H1 (cell line): ENCODE results near the gene IL17RA. TPM values are rescaled to one million over a fixed set of nuclear protein-coding genes. Genes with fewer than 3 reads are reported as not detected.
A peak's percentile ranks its signal among the peaks of the same experiment; 100 is the strongest.

Experiments
- CTCF ChIA-PET: fragments of 300-600 bp; sonication (Branson Sonifier 250); formaldehyde crosslinking; loops from one replicate; lab custom pipeline; 2021; ENCODE audit not compliant: partially characterized antibody; lab: Charles Lee
- POLR2A ChIA-PET: fragments of 300-600 bp; sonication (Branson Sonifier 250); formaldehyde crosslinking; loops from one replicate; lab custom pipeline; 2021; ENCODE audit warnings: inconsistent platforms; ENCODE audit not compliant: partially characterized antibody; lab: Charles Lee
- DNase-seq, 2 experiments: peaks; one replicate each; pipeline versions ENCODE4 v3.0.0 to v3.0.0-alpha.2; 2010 to 2022; ENCODE audit warnings: low spot score in 2 of 2, low read depth in 1 of 2, mixed read lengths in 1 of 2
- FAIRE-seq: peaks from 2 replicates; lab custom pipeline; 2011; peaks lifted over from hg19 to GRCh38; lab: Jason Lieb, UNC
- H2AFZ ChIP-seq: 2 replicates; pipeline ENCODE4 v1.8.1; 2012; ENCODE audit warnings: low read length, inconsistent platforms
- H2AK5ac ChIP-seq: 2 replicates; pipeline ENCODE4 v1.6.1; 2013; ENCODE audit warnings: low read depth, low read length
- H2BK120ac ChIP-seq: replicated peaks from 2 replicates; pipeline ENCODE3; 2013; ENCODE audit warnings: low read depth, low read length, inconsistent platforms
- H2BK12ac ChIP-seq: 2 replicates; pipeline ENCODE4 v1.6.1; 2013; ENCODE audit warnings: low read depth, low read length
- H2BK15ac ChIP-seq: 2 replicates; pipeline ENCODE4 v1.6.1; 2013; ENCODE audit warnings: low read length
- H2BK20ac ChIP-seq: 2 replicates; pipeline ENCODE4 v1.6.1; 2013; ENCODE audit warnings: low read length
- H2BK5ac ChIP-seq: 2 replicates; pipeline ENCODE4 v1.6.1; 2013; ENCODE audit warnings: low read depth, low read length
- H3K14ac ChIP-seq: 2 replicates; pipeline ENCODE4 v1.6.1; 2013; ENCODE audit warnings: inconsistent platforms; ENCODE audit not compliant: insufficient read length
- H3K18ac ChIP-seq: 2 replicates; pipeline ENCODE4 v1.6.1; 2013; ENCODE audit warnings: low read length; ENCODE audit errors: extremely low read depth
- H3K23ac ChIP-seq: 2 replicates; pipeline ENCODE4 v1.6.1; 2013; ENCODE audit warnings: inconsistent platforms; ENCODE audit not compliant: insufficient read length
- H3K23me2 ChIP-seq: 2 replicates; pipeline ENCODE4 v1.6.1; 2013; ENCODE audit warnings: low read depth, low read length
- H3K27ac ChIP-seq: 2 replicates; pipeline ENCODE4 v1.6.1; 2011; ENCODE audit warnings: low read depth, low read length, inconsistent platforms
- H3K27me3 ChIP-seq, 4 experiments: replicated peaks in 1 of 4; 1 replicate in 1 of 4; 2 replicates in 3 of 4; pipeline versions ENCODE4 v1.6.1 to v1.8.1; 2011 to 2013; ENCODE audit warnings: low read length in 3 of 4, mild to moderate bottlenecking in 3 of 4, inconsistent platforms in 2 of 4, mixed read lengths in 2 of 4, moderate library complexity in 1 of 4; ENCODE audit not compliant: control insufficient read depth in 3 of 4, insufficient read depth in 3 of 4; ENCODE audit errors: extremely low read depth in 1 of 4
- H3K36me3 ChIP-seq, 4 experiments: 2 replicates each; pipeline versions ENCODE4 v1.6.1 to v1.8.1; 2011 to 2013; ENCODE audit warnings: mild to moderate bottlenecking in 4 of 4, low read length in 3 of 4, moderate library complexity in 2 of 4, control low read depth in 1 of 4, inconsistent platforms in 1 of 4; ENCODE audit not compliant: insufficient read depth in 4 of 4, control insufficient read depth in 2 of 4
- H3K4ac ChIP-seq: replicated peaks from 2 replicates; pipeline ENCODE3; 2013; ENCODE audit warnings: low read length, low read depth, mixed read lengths, inconsistent platforms; ENCODE audit not compliant: insufficient read length
- H3K4me1 ChIP-seq, 4 experiments: replicated peaks in 1 of 4; 1 replicate in 1 of 4; 2 replicates in 3 of 4; pipeline versions ENCODE4 v1.6.1 to v1.8.1; 2011 to 2013; ENCODE audit warnings: low read length in 3 of 4, inconsistent platforms in 2 of 4, mixed read lengths in 1 of 4; ENCODE audit not compliant: insufficient read depth in 4 of 4, control insufficient read depth in 3 of 4
- H3K4me2 ChIP-seq, 2 experiments: 2 replicates each; pipeline versions ENCODE4 v1.6.1 to v1.8.1; 2011 to 2013; ENCODE audit warnings: low read depth in 2 of 2, low read length in 2 of 2, control low read depth in 1 of 2, inconsistent platforms in 1 of 2, mild to moderate bottlenecking in 1 of 2; ENCODE audit not compliant: insufficient read depth in 1 of 2
- H3K4me3 ChIP-seq, 4 experiments: fragments of 200-600, 300-600 bp in 1 of 4; sonication (generic), shearing (Covaris generic), sonication (Bioruptor Twin) in 1 of 4; 2 replicates each; pipeline versions ENCODE4 v1.5.1 to v1.8.1; 2011 to 2016; ENCODE audit warnings: low read length in 4 of 4, low read depth in 3 of 4, control low read depth in 2 of 4, inconsistent platforms in 2 of 4, mild to moderate bottlenecking in 2 of 4, mixed read lengths in 1 of 4, moderate library complexity in 1 of 4; ENCODE audit not compliant: insufficient read depth in 2 of 4; ENCODE audit errors: extremely low read depth in 1 of 4
- H3K56ac ChIP-seq: replicated peaks from 2 replicates; pipeline ENCODE3; 2013; ENCODE audit warnings: low read depth, mild to moderate bottlenecking, mixed read lengths, low read length, inconsistent platforms; ENCODE audit not compliant: insufficient read length
- H3K79me1 ChIP-seq: 2 replicates; pipeline ENCODE4 v1.6.1; 2013; ENCODE audit warnings: low read depth, low read length, control low read depth
- H3K79me2 ChIP-seq, 2 experiments: 2 replicates each; pipeline versions ENCODE4 v1.6.1 to v1.8.1; 2012 to 2013; ENCODE audit warnings: low read length in 2 of 2, mild to moderate bottlenecking in 2 of 2, inconsistent platforms in 1 of 2; ENCODE audit not compliant: insufficient read depth in 2 of 2, control insufficient read depth in 1 of 2
- H3K9ac ChIP-seq, 4 experiments: replicated peaks in 1 of 4; 1 replicate in 1 of 4; 2 replicates in 3 of 4; pipeline versions ENCODE4 v1.6.1 to v1.8.1; 2011 to 2013; ENCODE audit warnings: low read depth in 3 of 4, low read length in 3 of 4, control low read depth in 2 of 4, mild to moderate bottlenecking in 2 of 4, moderate library complexity in 2 of 4, inconsistent platforms in 1 of 4; ENCODE audit errors: extremely low read depth in 1 of 4
- H3K9me3 ChIP-seq, 2 experiments: 2 replicates each; pipeline versions ENCODE4 v1.6.1 to v1.8.1; 2012 to 2013; ENCODE audit warnings: mild to moderate bottlenecking in 2 of 2, moderate library complexity in 2 of 2, control low read depth in 1 of 2, inconsistent platforms in 1 of 2, low read depth in 1 of 2, low read length in 1 of 2, mixed read lengths in 1 of 2; ENCODE audit not compliant: insufficient read depth in 2 of 2
- H4K20me1 ChIP-seq, 2 experiments: replicated peaks in 1 of 2; 2 replicates each; pipeline versions ENCODE3 to v1.8.1; 2011 to 2013; ENCODE audit warnings: inconsistent platforms in 2 of 2, low read length in 2 of 2, mild to moderate bottlenecking in 1 of 2; ENCODE audit not compliant: insufficient read depth in 2 of 2, control insufficient read depth in 1 of 2
- H4K5ac ChIP-seq: 2 replicates; pipeline ENCODE4 v1.6.1; 2013; ENCODE audit warnings: low read length, low read depth, mixed read lengths, inconsistent platforms; ENCODE audit not compliant: insufficient read length
- H4K8ac ChIP-seq: 2 replicates; pipeline ENCODE4 v1.8.0; 2013; ENCODE audit warnings: mild to moderate bottlenecking, moderate library complexity, low read length, inconsistent platforms; ENCODE audit not compliant: insufficient read depth; ENCODE audit errors: extremely low read depth
- H4K91ac ChIP-seq: replicated peaks from 2 replicates; pipeline ENCODE3; 2013; ENCODE audit warnings: low read length, mixed read lengths, inconsistent platforms; ENCODE audit not compliant: insufficient read length
- ATF2 ChIP-seq: IDR thresholded peaks from 2 replicates; pipeline ENCODE4 v1.6.1; 2012; ENCODE audit warnings: low read length, inconsistent platforms
- CHD1 ChIP-seq: IDR thresholded peaks from 2 replicates; pipeline ENCODE4 v1.6.1; 2012; ENCODE audit warnings: low read depth, low read length, improper control_type of control experiment
- E2F6 ChIP-seq: IDR thresholded peaks from 2 replicates; pipeline ENCODE4 v1.6.1; 2012; ENCODE audit warnings: inconsistent platforms
- MAX ChIP-seq: IDR thresholded peaks from 2 replicates; pipeline ENCODE4 v1.6.1; 2012; ENCODE audit warnings: inconsistent platforms
- RAD21 ChIP-seq, 2 experiments: IDR thresholded peaks in 1 of 2; conservative IDR thresholded peaks in 1 of 2; 2 replicates each; pipeline ENCODE4 v1.6.1; 2011; ENCODE audit warnings: low read depth in 2 of 2, low read length in 2 of 2, improper control_type of control experiment in 1 of 2, inconsistent platforms in 1 of 2, mild to moderate bottlenecking in 1 of 2, moderate library complexity in 1 of 2
- RNF2 ChIP-seq: fragments of 200-900, 300-1000 bp; sonication (generic); IDR thresholded peaks from 2 replicates; pipeline ENCODE4 v1.7.1; 2016; ENCODE audit warnings: borderline replicate concordance, low read depth, mild to moderate bottlenecking, antibody characterized with exemption, low read length; ENCODE audit not compliant: poor library complexity, severe bottlenecking; ENCODE audit errors: missing control alignments
- SP4 ChIP-seq: IDR thresholded peaks from 2 replicates; pipeline ENCODE4 v1.6.1; 2012; ENCODE audit warnings: low read length, inconsistent platforms
- WGBS, 2 experiments: shearing (Covaris generic) in 1 of 2; methylation state at CpG; one replicate each; pipeline versions ENCODE4 v1.1.6 to v1.1.7; 2013 to 2015; ENCODE audit warnings: low lambda C conversion rate in 2 of 2, mixed read lengths in 2 of 2, inconsistent platforms in 1 of 2, low coverage in 1 of 2, missing lambda C conversion rate in 1 of 2; ENCODE audit not compliant: insufficient replicate concordance in 2 of 2, insufficient coverage in 1 of 2, insufficient read length in 1 of 2; ENCODE audit errors: extremely low coverage in 1 of 2, missing lambda C conversion rate in 1 of 2; 5-methylcytosine and 5-hydroxymethylcytosine counted together
- polyA plus RNA-seq, 7 experiments: library from polyadenylated mRNA; depleted of rRNA in 3 of 7; stranded (reverse) in 5 of 7; unstranded in 2 of 7; fragments of >200 nt in 5 of 7; fragments of 200-250 nt in 2 of 7; gene quantifications; 1 replicate in 5 of 7; 2 replicates in 1 of 7; 4 replicates in 1 of 7; pipeline versions ENCODE4 v1.2.1 to v1.2.3, GENCODE V29; 2011 to 2013; ENCODE audit warnings: missing spikeins in 2 of 7, mixed read lengths in 2 of 7
- total RNA-seq: library from RNA; stranded (reverse); fragmentation: NEBNext Ultra II Directional; extraction: Animal tissue kit (Norgen Biotek cat#: 25700); gene quantifications from 2 replicates; pipeline ENCODE4 v1.2.1, GENCODE V29; 2021

Gene IL17RA
- total and polyA plus RNA-seq, 2 of the 8 experiments (the other 6 are each of a cell fraction or from before 2014, with no cell fraction given): 5.6 to 9.9 TPM

- Histone ChIP-seq H3K27ac (no peak overlapping the region), H3K36me3 (no peaks in the 10 kb centered on the region), H4K20me1 (peaks cover 2 to 7% of the 10 kb centered on the region in 2 experiments), H3K23me2 (peaks cover 6% of the 10 kb centered on the region; the same call in 1 of the 2 replicates), H4K8ac (no peak overlapping the region; the same call in 1 of the 2 replicates), H2AFZ (no peak overlapping the region), H2AK5ac (no peak overlapping the region), H2BK120ac (no peak overlapping the region), H3K4me2 (peak overlapping the region; percentile 51 to 67), H3K4me3 (peak overlapping the region in 2 of 4 experiments; percentile 0 to 64; a peak in 3 of 8 replicates), H3K9ac (no peak overlapping the region), H2BK5ac (peak overlapping the region; percentile 30; the same call in 1 of the 2 replicates), H3K56ac (no peak overlapping the region), H4K5ac (no peak overlapping the region), H3K9me3 (no peaks in the 10 kb centered on the region), H3K18ac (no peak overlapping the region; the same call in 1 of the 2 replicates), H3K4me1 (peaks cover 4 to 17% (median 12%) of the 10 kb centered on the region in 4 experiments), H3K79me2 (no peaks in the 10 kb centered on the region), H3K4ac (no peak overlapping the region), H4K91ac (no peak overlapping the region), H3K79me1 (0 out of 2 replicates have a peak, but pooled peaks cover 4% of the 10 kb centered on the region), H2BK12ac (no peak overlapping the region; the same call in 1 of the 2 replicates), H2BK20ac (no peak overlapping the region), H3K23ac (no peak overlapping the region), H2BK15ac (no peak overlapping the region), H3K27me3 (peaks cover 0 to 4% (median 3%) of the 10 kb centered on the region in 4 experiments; a peak in 4 of 7 replicates), H3K14ac (no peak overlapping the region)
- 62% methylated on average over 32 of the region's 63 CpGs; no CpG with 5 or more reads in 1 of the 2 experiments for WGBS, 2 experiments
- DNase-seq (peak; percentile 46 to 84), FAIRE-seq (no peak)
- ChIA-PET CTCF (interaction anchor here (0.5 to 5.9 kb wide), 19 partner anchors 9 to 471 kb away, joined by 3 to 29 read pairs (median 4); no protein-coding TSS in a partner anchor), POLR2A (interaction anchor here (0.6 to 1.8 kb wide), 8 partner anchors 10 to 520 kb away, joined by 3 to 5 read pairs (median 4); no protein-coding TSS in a partner anchor)
- TF ChIP-seq SP4 (no peak), E2F6 (peak; percentile 93), ATF2 (no peak), CHD1 (no peak), RAD21 (IDR thresholded peaks at IDR 0.05 in 1 of 2, conservative IDR thresholded peaks at IDR 0.05 in 1 of 2; ENCODE audit: low read depth in 2 of 2, low read length in 2 of 2) (peak; percentile 79 to 90), RNF2 (peak; percentile 63), MAX (peak; percentile 95)
These were observed 34.8 kb downstream of the IL17RA start for GRCh38 chr22:17119481-17120202.
